Measurements from ENCODE around the gene NCKAP5L.
"Not testable (repeated sequence)": the region's sequence is repeated elsewhere in the genome, so short reads cannot be mapped to it uniquely, and the experiment has no call there.

NCKAP5L gene

GRCh38 chr12:49790741-49791555 is 37.3 kb downstream of the NCKAP5L start:
- Histone ChIP-seq H3K9me3 (replicated peaks in 1 of 11) (peaks cover 0 to 9% (median 6%) of the 10 kb centered on the region in 11 experiments; a peak in 13 of 22 replicates), H3K27ac (no peak overlapping the region), H3K9ac (0 out of 22 replicates have a peak overlapping the region, but pooled peaks of 1 of the 11 experiments have one; percentile 8), H3K4me3 (no peak overlapping the region), H3K4me1 (peaks cover 0 to 17% (median 9%) of the 10 kb centered on the region in 10 experiments; a peak in 8 of 20 replicates), H3K36me3 (peaks cover 3 to 85% (median 43%) of the 10 kb centered on the region in 11 experiments; a peak in 20 of 22 replicates), H3K27me3 (no peaks in the 10 kb centered on the region), H4K20me1 (peaks cover 0 to 43% (median 0%) of the 10 kb centered on the region in 11 experiments; a peak in 5 of 22 replicates), H3K4me2 (no peak overlapping the region)
- no peak for TF ChIP-seq Cebpa-rat (IDR thresholded peaks at IDR 0.05)

- no peak overlapping the region for H3K27ac ChIP-seq
Observed at GRCh38 chr12:49789992-49790391, 38.2 kb downstream of the NCKAP5L start.

GRCh38 chr12:49787672-49788071 is 40.5 kb downstream of the NCKAP5L start:
- no peak for TF ChIP-seq Cebpa-rat (IDR thresholded peaks at IDR 0.05)
- Histone ChIP-seq H4K20me1 (peaks cover 0 to 15% (median 0%) of the 10 kb centered on the region in 11 experiments; a peak in 2 of 22 replicates), H3K9me3 (replicated peaks in 1 of 11) (peaks cover 0 to 9% (median 6%) of the 10 kb centered on the region in 11 experiments; a peak in 13 of 22 replicates), H3K36me3 (peaks cover 0 to 52% (median 16%) of the 10 kb centered on the region in 11 experiments; a peak in 15 of 22 replicates), H3K4me3 (no peak overlapping the region), H3K4me1 (peaks cover 8 to 25% (median 16%) of the 10 kb centered on the region in 10 experiments; a peak in 17 of 20 replicates), H3K9ac (no peak overlapping the region), H3K27ac (no peak overlapping the region), H3K4me2 (no peak overlapping the region), H3K27me3 (no peaks in the 10 kb centered on the region)

More at GRCh38 chr12:49789992-49790391, 38.2 kb downstream of the NCKAP5L start:
- no peak for TF ChIP-seq Cebpa-rat (IDR thresholded peaks at IDR 0.05)
- H3K9me3 ChIP-seq (replicated peaks in 1 of 11): peaks cover 0 to 9% (median 6%) of the 10 kb centered on the region in 11 experiments; a peak in 13 of 22 replicates
- H3K4me2 ChIP-seq: peak overlapping the region in 3 of 11 experiments; percentile 9 to 34 (median 10); a peak in 5 of 22 replicates
- H3K36me3 ChIP-seq: peaks cover under 1 to 75% (median 33%) of the 10 kb centered on the region in 11 experiments; a peak in 18 of 22 replicates
- H4K20me1 ChIP-seq: peaks cover 0 to 34% (median 0%) of the 10 kb centered on the region in 11 experiments; a peak in 5 of 22 replicates
- H3K4me3 ChIP-seq: no peak overlapping the region
- H3K27me3 ChIP-seq: no peaks in the 10 kb centered on the region
- no peak overlapping the region for H3K9ac ChIP-seq
- peaks cover 2 to 17% (median 10%) of the 10 kb centered on the region in 10 experiments; a peak in 17 of 20 replicates for H3K4me1 ChIP-seq

- no peak overlapping the region for H3K4me3 ChIP-seq
- H3K4me2 ChIP-seq: peak overlapping the region in 5 of 11 experiments; percentile 15 to 61 (median 51); a peak in 9 of 22 replicates
- peaks cover 0 to 3% (median 0%) of the 10 kb centered on the region in 11 experiments; a peak in 1 of 22 replicates for H4K20me1 ChIP-seq
- no peak overlapping the region for H3K9ac ChIP-seq
- peaks cover 8 to 25% (median 13%) of the 10 kb centered on the region in 10 experiments; a peak in 17 of 20 replicates for H3K4me1 ChIP-seq
- TF ChIP-seq Cebpa-rat (IDR thresholded peaks at IDR 0.05): no peak
- H3K27ac ChIP-seq: peak overlapping the region in 1 of 11 experiments; percentile 1; a peak in 1 of 22 replicates
- H3K36me3 ChIP-seq: peaks cover 0 to 24% (median 7%) of the 10 kb centered on the region in 11 experiments; a peak in 9 of 22 replicates
- H3K9me3 ChIP-seq (replicated peaks in 1 of 11): peaks cover 4 to 15% (median 8%) of the 10 kb centered on the region in 11 experiments; a peak in 17 of 22 replicates
- no peaks in the 10 kb centered on the region for H3K27me3 ChIP-seq
Observed at GRCh38 chr12:49784756-49785409, 43.3 kb downstream of the NCKAP5L start.

- no peak overlapping the region for H3K4me3 ChIP-seq
- TF ChIP-seq Cebpa-rat (IDR thresholded peaks at IDR 0.05): no peak
- peaks cover 1 to 25% (median 8%) of the 10 kb centered on the region in 10 experiments; a peak in 14 of 20 replicates for H3K4me1 ChIP-seq
- peaks cover 0 to 16% (median 6%) of the 10 kb centered on the region in 11 experiments; a peak in 7 of 22 replicates for H3K36me3 ChIP-seq
- peak overlapping the region in 1 of 11 experiments; percentile 1; a peak in 1 of 22 replicates for H3K27ac ChIP-seq
- no peaks in the 10 kb centered on the region for H3K27me3 ChIP-seq
- H3K9me3 ChIP-seq (replicated peaks in 1 of 11): peaks cover 4 to 23% (median 8%) of the 10 kb centered on the region in 11 experiments; a peak in 17 of 22 replicates
- no peaks in the 10 kb centered on the region; a peak in 1 of 22 replicates for H4K20me1 ChIP-seq
- H3K4me2 ChIP-seq: peak overlapping the region in 4 of 11 experiments; percentile 34 to 61 (median 54); a peak in 7 of 22 replicates
- no peak overlapping the region for H3K9ac ChIP-seq
Observed at GRCh38 chr12:49783917-49784676, 44.1 kb downstream of the NCKAP5L start.

GRCh38 chr12:49780914-49781313 is 47.3 kb downstream of the NCKAP5L start:
- not testable (repeated sequence) for H3K4me2 ChIP-seq, H4K20me1 ChIP-seq, H3K27ac ChIP-seq, H3K27me3 ChIP-seq, H3K9ac ChIP-seq, H3K4me3 ChIP-seq, H3K36me3 ChIP-seq
- peaks cover 8 to 39% (median 16%) of the 10 kb centered on the region in 10 experiments for H3K4me1 ChIP-seq
- H3K9me3 ChIP-seq (replicated peaks in 1 of 11): peaks cover 0 to 20% (median 0%) of the 10 kb centered on the region in 11 experiments; a peak in 6 of 22 replicates

GRCh38 chr12:49779581-49779980 is 48.6 kb downstream of the NCKAP5L start:
- Histone ChIP-seq H3K27ac (peak overlapping the region in 1 of 11 experiments; percentile 22; a peak in 1 of 22 replicates), H3K27me3 (no peaks in the 10 kb centered on the region), H3K4me1 (peaks cover 8 to 28% (median 14%) of the 10 kb centered on the region in 10 experiments), H3K4me3 (no peak overlapping the region), H3K4me2 (no peak overlapping the region), H3K9ac (no peak overlapping the region), H3K9me3 (replicated peaks in 1 of 11) (peaks cover 0 to 20% (median 0%) of the 10 kb centered on the region in 11 experiments; a peak in 6 of 22 replicates), H3K36me3 (no peaks in the 10 kb centered on the region), H4K20me1 (no peaks in the 10 kb centered on the region; a peak in 1 of 22 replicates)
- no peak for TF ChIP-seq Cebpa-rat (IDR thresholded peaks at IDR 0.05)
